HK-2 (cell line): ENCODE results near the gene INSYN1.
"Not testable (repeated sequence)": the region's sequence is repeated elsewhere in the genome, so short reads cannot be mapped to it uniquely, and the experiment has no call there.

Experiments
- DNase-seq: peaks from one replicate; pipeline ENCODE4 v3.0.0-alpha.2; 2018; ENCODE audit not compliant: unreplicated experiment

INSYN1 gene

GRCh38 chr15:73714695-73715301 lies 38.4 kb downstream of the INSYN1 start:
- DNase-seq, result no peak

- DNase-seq, result no peak
Measured at GRCh38 chr15:73712107-73712506, 41.0 kb downstream of the INSYN1 start.

GRCh38 chr15:73711526-73711925 lies 41.6 kb downstream of the INSYN1 start:
- DNase-seq, result no peak

- no peak for DNase-seq
Measured at GRCh38 chr15:73710321-73710720, 42.8 kb downstream of the INSYN1 start.

GRCh38 chr15:73709686-73710085 lies 43.5 kb downstream of the INSYN1 start:
- DNase-seq, result no peak

- no peak for DNase-seq
Measured at GRCh38 chr15:73709241-73709640, 43.9 kb downstream of the INSYN1 start.

GRCh38 chr15:73708691-73709090 lies 44.5 kb downstream of the INSYN1 start:
- DNase-seq, result no peak

- DNase-seq, result peak; percentile 41
Measured at GRCh38 chr15:73704869-73705645, 48.1 kb downstream of the INSYN1 start.

GRCh38 chr15:73704142-73704868 lies 48.8 kb downstream of the INSYN1 start:
- not testable (repeated sequence) for DNase-seq

GRCh38 chr15:73703601-73704000 lies 49.5 kb downstream of the INSYN1 start:
- not testable (repeated sequence) for DNase-seq

GRCh38 chr15:73702311-73703239 lies 50.6 kb downstream of the INSYN1 start:
- DNase-seq, result not testable (repeated sequence)

- peak; percentile 49 for DNase-seq
Measured at GRCh38 chr15:73700041-73700842, 52.9 kb downstream of the INSYN1 start.

GRCh38 chr15:73699249-73700040 lies 53.7 kb downstream of the INSYN1 start:
- DNase-seq, result no peak

GRCh38 chr15:73697033-73697467 lies 56.1 kb downstream of the INSYN1 start:
- DNase-seq, result peak; percentile 84

- no peak for DNase-seq
Measured at GRCh38 chr15:73696641-73697001, 56.5 kb downstream of the INSYN1 start.

- no peak for DNase-seq
Measured at GRCh38 chr15:73695773-73696640, 57.1 kb downstream of the INSYN1 start.

- no peak for DNase-seq
Measured at GRCh38 chr15:73694419-73694818, 58.7 kb downstream of the INSYN1 start.

GRCh38 chr15:73691396-73691795 lies 61.8 kb downstream of the INSYN1 start:
- DNase-seq, result no peak

- no peak for DNase-seq
Measured at GRCh38 chr15:73688455-73688854, 64.7 kb downstream of the INSYN1 start.
